ENCODE data around the gene REEP3.

REEP3 gene

GRCh38 chr10:63586043-63586442, 64.8 kb downstream of the REEP3 start:
- DNase-seq (ENCODE audit: low read depth, low spot score) = no peak

DNA sequence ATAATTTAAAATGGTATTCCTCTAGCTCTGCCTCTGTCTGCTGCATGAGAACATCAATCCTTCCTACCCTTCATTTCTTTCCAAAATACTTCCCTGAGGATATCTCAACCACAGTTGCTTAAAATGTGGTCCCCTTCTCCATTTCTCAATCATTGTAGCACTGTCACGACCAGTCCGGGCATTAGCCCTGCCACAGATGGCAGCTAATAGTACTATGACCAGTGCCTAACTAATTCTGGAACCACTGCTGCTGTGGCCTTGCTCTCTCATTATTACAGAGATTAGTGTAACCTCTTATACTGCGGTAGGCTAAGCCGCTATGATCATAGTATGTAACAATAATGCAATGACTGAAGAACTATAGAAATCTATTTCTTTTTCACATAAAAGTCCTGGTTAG, 66.0 kb downstream of the REEP3 start:
- DNase-seq (ENCODE audit: low read depth, low spot score) = no peak

- DNase-seq (ENCODE audit: low read depth, low spot score) = no peak
Observed at GRCh38 chr10:63588436-63589167, 67.4 kb downstream of the REEP3 start.

- no peak for DNase-seq (ENCODE audit: low read depth, low spot score)
Observed at GRCh38 chr10:63591600-63592379, 70.6 kb downstream of the REEP3 start.

DNA sequence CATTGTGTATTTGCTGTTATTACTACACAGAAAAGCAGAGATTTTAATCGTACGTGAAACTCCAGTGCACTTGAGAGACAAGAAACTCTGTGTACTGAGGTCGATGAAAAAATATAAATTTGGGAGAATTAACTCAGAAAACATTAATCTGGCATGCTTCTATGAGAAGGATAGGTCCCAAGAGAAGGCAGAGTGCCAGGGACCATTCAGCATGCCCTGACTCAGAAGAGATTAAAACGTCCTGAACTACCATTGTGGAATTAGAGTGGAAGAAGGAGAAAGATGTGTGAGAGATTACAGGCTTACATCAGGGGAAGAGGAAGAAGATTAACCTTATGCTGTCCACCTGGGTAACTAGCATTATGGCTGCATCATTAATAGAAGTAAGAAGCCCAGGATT, 72.4 kb downstream of the REEP3 start:
- DNase-seq (ENCODE audit: low read depth, low spot score) = no peak

DNA sequence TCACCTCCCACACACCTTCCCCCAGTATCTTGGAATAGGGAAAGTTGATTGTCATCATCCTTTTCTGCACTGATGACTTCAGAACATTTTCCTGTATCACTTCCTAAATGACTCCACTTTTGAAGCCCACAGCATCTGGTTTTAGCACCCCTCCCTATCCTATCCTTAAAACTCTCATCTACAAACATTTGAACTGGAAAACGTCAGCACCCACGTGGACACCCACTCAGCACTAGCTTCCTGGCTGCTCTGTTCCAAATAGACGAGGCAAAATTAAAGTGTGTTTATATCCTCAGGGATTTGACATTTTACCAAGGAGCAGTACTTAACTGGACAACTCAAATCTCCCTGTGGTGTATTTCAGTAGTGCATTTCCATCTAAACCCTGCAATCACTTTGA, 73.9 kb downstream of the REEP3 start:
- no peak for DNase-seq (ENCODE audit: low read depth, low spot score)

DNA sequence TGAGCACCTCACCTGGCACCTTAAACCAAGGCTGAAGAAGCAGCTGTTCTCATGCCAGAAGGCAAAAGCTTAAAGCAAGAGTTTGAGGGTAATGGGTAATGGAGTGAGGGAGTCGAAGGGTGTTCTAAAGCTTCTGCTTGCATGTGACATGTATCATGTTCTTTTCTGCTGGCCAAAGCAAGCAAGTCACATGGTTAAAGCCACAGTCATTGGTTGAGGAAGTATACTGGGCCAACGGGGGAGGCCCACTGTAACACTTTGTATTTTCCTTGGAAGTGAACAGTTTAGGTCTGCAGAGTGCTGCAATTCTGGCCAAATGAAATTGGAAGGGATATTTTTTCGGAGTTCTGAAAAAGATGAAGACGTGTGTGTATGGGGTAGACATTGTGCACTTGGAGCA, 75.7 kb downstream of the REEP3 start:
- DNase-seq (ENCODE audit: low read depth, low spot score) = no peak

DNA sequence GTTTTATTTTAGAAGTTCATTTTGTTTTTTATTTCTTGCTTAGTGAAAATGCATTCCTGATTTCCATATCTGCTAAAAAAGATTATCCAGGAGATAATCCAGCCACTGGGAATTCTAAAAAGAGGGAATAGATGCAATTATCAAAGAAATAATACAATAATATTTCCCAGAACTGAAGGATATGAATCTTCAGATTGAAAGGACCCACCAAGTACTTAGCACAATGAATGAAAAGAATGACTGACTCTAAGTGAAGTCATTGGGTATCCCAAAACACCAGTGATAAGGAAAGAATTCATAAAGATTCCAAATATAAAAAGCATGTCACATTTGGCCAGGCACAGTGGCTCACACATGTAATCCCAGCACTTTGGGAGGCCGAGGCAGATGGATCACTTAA, 79.3 kb downstream of the REEP3 start:
- DNase-seq (ENCODE audit: low read depth, low spot score) = no peak

DNA sequence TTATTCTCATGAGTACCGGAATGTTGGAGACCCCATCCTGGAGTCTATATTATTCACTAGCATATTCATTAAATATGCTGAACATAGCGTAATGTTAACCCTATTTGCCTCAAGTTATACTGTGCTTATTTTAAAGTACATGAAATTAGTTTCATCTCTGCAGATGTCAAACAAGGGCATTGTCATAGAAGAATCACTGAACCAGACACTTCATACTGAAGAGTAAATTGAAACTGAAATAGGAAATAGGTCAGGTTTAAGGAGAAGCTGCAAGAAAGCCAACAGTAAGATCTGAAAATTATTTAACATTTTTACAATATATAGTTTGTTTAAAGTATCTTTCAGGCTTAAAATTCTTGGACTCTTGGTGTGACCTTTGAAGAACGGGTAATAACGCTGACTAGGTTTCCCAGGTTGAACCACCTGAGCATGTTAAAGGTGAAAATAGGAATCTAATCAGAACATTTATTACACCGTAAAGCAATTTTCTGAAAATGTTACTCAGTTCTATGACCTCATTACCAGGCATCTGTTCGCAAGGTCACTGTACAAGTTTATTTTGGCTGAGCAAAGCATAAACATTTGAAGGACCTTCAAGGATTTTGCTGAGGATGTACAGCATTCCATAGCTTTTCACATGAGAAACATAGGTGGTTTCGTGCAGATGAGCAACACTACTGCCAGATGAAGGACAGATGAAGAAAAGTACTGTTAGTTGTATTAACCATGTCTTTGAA, 82.7 kb downstream of the REEP3 start:
- no peak for DNase-seq (ENCODE audit: low read depth, low spot score)

GRCh38 chr10:63605197-63605967, 84.2 kb downstream of the REEP3 start:
- DNase-seq (ENCODE audit: low read depth, low spot score) = no peak

- DNase-seq (ENCODE audit: low read depth, low spot score) = no peak
Observed at GRCh38 chr10:63608511-63608910, 87.3 kb downstream of the REEP3 start.

GRCh38 chr10:63611078-63611477, 89.9 kb downstream of the REEP3 start:
- DNase-seq (ENCODE audit: low read depth, low spot score) = no peak

GRCh38 chr10:63614371-63614891, 93.2 kb downstream of the REEP3 start:
- DNase-seq (ENCODE audit: low read depth, low spot score) = no peak

DNA sequence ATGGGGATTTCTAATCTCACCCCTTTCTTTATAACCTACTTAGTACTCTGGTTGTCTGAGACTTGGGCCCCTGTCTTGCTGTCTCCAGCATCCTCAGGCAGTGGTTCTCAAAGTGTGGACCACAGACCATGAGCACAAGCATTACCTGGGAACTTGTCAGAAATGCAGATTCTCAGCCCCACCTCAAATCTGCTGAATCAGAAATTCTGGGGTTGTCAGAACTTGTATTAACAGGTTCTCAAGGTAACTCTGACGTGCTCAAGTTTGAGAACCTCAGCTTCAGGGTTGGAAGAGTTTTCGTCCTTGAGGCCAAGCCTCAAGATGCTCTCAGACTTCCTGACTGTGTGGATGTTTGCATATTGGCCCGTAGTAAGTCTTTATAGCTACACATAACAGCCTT, 97.4 kb downstream of the REEP3 start:
- no peak for DNase-seq (ENCODE audit: low read depth, low spot score)

- DNase-seq (ENCODE audit: low read depth, low spot score) = no peak
Observed at GRCh38 chr10:63619426-63619825, 98.2 kb downstream of the REEP3 start.

GRCh38 chr10:63622097-63622496, 100.9 kb downstream of the REEP3 start:
- DNase-seq (ENCODE audit: low read depth, low spot score) = no peak

GRCh38 chr10:63624701-63625100, 103.5 kb downstream of the REEP3 start:
- no peak for DNase-seq (ENCODE audit: low read depth, low spot score)

- no peak for DNase-seq (ENCODE audit: low read depth, low spot score)
Observed at GRCh38 chr10:63627396-63627795, 106.2 kb downstream of the REEP3 start.

GRCh38 chr10:63627881-63628296, 106.7 kb downstream of the REEP3 start:
- DNase-seq (ENCODE audit: low read depth, low spot score) = no peak

GRCh38 chr10:63628526-63629362, 107.5 kb downstream of the REEP3 start:
- DNase-seq (ENCODE audit: low read depth, low spot score) = no peak

Measured in activated CD4-positive, CD25-positive, alpha-beta regulatory T cell treated with anti-CD3 and anti-CD28 coated beads, Interleukin-2, amount 50 U/mL, for 16 hours (primary cell).